GM19452 (cell line): ENCODE measurements around the gene INPP4B.

Source experiments
- ATAC-seq: cut with Tn5 transposase; IDR thresholded peaks from one replicate; pipeline ENCODE4 v1.9.1; 2021; ENCODE audit not compliant: unreplicated experiment

The INPP4B gene

DNA sequence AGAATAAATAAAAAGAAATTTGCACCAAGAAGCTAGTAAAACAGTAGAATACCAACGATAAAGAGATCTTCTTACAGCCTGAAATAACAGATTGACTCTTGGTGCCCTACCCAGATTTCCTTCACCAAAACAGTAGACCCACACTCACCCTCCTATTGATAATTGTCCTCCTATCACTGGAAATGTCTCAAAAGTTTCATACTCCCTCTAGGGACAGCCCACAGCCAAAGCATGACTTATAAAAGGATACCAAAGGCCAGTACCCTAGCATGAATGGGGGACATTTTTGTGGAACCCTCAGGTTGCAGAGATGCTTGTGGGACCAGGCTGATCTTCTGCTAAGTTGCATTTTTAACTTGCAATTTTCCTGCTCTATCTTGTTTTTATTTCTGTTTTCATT lies 104.1 kb downstream of the INPP4B start:
- no peak for ATAC-seq

DNA sequence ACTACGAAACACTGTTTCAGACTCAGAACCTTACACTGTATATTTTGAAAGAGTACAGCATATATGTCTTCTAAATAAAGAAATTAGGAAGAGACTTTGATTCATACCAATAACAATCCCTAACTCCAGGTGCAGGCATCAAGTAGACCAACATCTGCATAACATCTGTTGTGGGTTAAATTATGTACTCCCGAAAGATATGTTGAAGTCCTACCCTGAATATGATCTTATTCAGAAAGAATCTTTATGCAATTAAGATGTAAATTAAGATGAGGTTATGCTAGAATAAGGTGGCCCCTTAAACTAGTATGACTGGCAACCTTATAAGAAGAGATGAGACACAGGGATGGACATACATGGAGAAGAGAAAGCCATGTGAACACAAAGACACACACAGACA lies 117.9 kb downstream of the INPP4B start:
- no peak for ATAC-seq

DNA sequence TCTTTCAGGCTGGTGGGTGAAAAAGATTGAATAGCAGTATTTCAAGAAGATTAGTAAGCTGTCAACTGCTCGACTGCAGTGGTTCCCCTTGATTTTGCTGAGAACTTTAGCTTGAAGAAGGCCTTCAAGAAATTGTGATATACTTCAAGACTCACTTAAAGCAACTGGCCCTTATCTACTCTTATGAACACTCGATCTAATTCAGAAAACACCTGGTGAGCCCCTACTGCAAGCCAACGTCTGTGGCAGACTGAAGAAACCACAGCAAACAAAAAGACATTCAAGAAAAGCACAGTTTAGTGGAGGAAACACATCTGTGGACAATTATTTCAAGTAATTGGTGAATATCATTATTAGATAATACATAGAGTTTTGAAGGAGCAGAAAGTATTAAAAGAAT lies 119.0 kb downstream of the INPP4B start:
- no peak for ATAC-seq

DNA sequence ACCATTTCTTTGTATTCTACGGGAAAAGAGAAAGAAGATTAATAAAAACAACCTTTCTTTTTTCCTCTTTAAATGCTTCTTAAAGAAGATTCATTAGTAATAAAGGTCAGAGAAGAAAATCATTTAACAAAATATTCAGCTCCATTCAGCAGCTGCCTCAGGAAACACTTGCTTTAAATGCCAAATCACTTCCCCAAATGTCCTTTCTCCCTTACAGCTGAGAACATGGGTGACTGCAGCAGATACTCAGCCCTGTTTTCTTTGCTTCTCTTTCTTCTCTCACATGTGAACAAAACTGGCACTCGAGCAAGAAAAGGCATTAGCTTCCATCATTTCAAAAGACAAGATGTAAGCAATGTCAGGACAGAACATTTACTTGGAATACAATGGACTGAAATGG lies 120.2 kb downstream of the INPP4B start:
- ATAC-seq = no peak

DNA sequence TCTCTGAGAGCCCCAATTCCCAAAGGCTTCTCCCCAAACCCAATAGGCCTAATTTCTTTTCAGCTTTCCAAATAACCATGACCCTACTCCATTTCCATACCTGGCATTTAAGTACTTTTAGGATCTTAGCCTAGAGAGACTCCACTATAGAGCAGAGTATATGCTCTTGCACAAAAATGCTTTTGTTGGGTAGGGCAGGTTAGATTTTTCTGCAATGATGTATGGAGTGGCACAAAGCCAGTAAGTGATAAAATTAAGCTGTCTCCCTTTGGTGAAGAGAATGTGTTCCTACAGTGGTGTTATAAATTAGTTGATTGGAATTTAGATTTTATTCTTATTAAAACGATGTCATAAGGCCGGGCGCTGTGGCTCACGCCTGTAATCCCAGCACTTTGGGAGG lies 124.9 kb downstream of the INPP4B start:
- ATAC-seq = no peak

DNA sequence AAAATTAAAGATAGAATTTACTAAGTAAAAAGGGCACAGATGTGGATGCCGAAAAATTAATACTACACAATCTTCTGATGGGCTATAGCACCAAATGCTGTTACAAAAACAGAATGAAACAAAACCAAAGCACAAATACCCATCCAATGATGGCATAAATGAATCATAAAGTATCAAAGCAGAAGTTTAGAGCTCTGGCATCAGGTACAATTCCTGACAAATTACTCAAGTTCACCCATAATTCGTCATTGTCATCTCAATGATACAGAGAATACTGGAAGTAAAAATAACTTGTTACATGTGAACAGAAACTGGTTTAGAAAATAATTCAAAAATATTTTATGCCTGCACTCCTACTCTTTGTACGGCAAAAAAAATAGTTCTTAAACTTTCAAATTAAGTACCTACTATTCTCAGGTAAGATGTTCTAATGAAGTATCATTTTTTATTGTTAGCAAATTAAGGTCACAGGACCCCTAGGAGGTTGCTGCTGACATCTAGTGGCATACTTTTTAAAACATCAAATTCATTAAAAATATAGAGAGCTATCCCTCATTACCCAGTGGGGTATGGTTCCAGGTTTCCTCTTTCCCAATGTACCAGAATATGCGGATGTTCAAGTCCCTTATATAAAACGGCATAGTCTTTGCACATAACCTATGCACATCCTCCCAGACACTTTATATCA lies 126.1 kb downstream of the INPP4B start:
- ATAC-seq = no peak

DNA sequence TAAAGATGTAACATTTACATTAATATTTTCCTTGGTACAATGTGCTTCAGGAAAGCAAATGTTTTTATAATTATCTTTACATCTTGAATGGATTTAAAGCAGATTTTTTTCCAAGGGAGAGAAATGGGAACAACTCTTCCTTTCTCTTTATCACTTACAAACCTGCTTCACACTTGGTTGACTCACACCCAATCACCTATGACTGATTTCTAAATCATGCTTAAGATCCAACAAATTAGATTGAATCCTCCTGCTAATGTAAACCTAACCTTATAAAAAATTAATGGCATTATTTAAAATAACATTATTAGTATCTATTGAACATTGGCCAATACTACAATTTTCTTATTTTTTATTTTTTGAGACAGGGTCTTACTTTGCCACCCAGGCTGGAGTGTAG lies 127.1 kb downstream of the INPP4B start:
- no peak for ATAC-seq

DNA sequence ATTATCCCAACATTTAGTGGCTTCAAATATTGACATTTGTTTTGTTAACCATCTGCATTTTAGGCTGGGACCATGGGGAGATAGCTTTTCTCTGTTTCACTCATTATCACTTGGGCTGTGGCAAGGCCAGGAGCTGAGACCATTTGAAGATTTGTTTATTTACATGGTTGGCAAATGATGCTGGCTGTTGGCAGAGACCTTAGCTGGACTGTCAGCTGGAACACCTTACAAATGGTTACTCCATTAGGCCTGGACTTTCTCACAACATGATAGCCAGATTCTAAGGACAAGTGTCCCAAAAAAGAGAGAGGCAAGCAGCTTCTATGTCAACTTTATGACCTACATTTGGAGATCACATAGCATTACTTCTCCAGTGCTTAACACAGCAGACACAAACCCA lies 130.4 kb downstream of the INPP4B start:
- no peak for ATAC-seq

DNA sequence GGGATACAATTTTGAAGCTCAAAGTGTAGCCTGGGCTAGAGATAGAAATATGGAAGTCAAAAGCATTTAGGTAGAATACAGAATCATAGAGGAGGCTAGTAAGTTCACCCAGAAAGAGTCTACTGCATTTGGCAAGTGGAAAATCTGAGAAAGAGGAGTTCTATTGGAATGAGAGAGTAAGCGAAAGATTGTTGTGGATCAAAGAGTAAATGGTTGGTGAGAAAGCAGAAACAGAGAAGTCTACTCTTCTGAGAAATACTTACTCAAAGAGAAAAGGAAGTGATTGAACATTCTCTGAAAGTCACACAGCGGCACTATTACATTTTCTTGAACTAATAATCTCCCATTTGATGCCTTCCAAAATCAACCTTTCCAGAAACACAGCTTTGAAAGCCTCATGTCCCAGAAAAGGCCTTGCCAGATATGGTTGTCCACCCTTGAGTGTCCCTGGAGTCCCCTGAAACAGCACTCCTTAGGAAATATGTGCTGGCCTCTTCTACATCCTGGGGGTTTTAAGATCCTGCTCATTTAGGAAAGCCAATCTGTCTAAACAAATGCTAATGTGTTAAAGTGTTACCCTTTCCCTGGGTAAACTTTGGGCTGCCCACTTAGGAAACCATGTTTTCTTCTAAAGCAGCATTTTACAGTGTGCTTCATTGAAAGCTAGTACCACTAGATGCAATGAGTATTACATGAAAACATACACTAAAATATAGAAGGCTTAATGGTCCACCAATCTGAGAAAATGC lies 132.6 kb downstream of the INPP4B start:
- ATAC-seq = no peak

DNA sequence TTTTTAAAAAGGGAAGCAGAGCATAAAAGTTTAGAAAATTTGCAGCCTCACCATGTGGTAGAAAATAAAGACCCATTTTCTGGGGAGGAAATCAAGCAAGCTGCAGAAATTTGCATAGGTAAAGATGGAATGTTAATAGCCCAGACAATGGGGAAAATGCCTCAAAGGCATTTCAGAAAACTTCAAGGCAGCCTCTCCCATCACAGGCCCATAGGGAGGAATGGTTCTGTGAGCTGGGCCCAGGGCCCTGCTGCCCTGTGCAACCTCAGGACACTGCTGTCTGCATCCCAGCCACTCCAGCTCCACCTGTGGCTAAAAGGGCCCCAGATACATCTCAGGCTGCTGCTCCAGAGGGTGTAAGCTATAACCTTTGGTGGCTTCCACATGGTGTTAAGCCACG lies 137.9 kb downstream of the INPP4B start:
- no peak for ATAC-seq

DNA sequence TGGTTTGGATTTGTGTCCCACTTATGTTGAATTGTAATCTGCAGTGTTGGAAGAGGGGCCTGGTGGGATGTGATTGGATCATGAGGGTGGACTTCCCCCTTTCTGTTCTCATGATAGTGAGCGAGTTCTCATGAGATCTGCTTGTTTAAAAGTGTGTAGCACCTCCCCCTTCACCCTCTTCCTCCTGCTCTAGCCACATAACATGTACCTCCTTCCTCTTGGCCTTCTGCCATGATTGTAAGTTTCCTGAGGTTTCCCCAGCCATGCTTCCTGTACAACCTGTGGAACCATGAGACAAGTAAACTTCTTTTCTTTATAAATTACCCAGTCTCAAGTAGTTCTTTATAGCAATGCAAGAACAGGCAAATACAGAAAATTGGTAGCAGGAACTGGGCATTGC lies 138.7 kb downstream of the INPP4B start:
- ATAC-seq = no peak

DNA sequence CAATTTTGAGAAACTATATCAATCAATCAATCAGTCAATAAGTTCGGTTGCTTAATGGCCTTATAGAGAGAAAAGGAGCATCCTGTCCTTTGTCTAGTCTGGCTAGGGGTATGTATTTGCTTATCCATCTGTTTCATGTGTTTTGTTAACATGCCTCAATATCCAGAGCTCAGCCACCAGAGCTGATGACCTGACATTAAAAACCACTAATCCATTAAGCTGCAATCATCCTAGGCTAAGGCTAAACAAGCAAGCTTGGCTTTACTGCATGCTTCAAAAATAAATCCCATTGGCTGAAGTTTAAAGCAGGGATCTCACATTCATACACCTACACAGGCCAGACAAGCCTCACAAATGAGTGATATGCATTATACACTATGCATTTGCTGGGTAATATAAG lies 139.7 kb downstream of the INPP4B start:
- no peak for ATAC-seq

DNA sequence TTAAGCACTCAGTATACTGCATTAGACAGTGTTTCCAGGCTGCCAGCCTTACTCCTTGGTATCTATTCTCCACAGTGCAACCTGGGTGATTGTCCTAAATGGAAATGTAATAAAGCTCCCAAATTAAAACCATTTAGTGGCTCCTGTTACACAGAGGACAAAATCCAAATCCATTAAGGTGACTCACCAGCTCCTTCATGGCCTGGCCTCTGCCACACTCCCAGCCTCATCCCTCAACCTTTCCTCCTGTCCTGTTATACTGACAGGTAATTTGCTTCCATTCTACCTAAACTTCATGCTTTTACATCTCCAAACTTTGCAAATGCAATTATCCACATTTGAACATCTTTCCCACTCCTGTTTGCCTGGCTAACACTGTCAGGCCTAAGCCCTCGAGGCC lies 140.3 kb downstream of the INPP4B start:
- no peak for ATAC-seq

DNA sequence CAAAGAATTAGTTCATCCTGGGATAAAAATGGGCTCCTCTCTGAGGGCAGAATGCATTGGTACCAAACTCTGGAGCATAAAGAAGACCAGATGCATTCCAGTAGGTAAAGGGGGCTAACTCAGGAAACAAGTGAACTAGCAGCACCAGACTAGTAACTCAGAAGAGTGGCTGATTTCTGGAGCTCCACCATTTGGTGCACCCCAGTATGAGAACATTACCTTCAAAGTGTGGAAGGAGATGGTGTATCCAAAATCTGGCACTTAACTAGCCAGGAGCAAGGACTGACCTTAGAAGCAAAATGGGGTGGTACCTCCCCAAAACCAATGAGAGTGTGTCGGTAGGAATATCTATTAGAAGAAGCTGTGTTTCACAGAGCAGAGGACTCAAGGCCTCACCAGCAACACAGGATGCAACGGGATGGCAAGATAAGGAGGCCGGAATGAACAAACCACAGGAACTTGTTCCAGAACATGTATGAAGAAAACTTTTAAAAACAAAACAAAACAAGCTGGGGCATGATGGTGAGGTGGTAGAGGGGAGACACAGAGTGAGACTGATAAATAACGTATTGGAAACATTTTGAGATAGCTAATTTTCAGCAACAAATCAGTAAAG lies 142.3 kb downstream of the INPP4B start:
- ATAC-seq = no peak

DNA sequence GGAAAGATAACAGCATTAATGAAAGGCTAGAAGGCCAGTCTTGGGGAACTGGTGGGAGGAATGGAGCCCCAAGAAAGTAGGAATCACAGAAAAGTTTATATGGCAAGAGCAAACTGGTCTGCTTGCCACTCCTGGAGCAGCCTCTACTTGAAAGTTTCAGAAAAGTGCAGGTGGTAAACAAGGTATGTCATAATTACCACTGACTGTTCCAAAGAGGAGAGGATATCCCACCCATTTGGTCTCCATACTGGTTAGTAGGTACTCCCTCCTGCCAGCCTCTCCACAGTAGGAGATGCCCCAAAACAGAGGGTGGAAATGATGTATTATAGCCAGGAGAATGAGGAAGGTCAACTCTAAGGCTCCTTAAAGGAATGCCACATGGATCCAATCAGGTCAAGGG lies 145.1 kb downstream of the INPP4B start:
- no peak for ATAC-seq

DNA sequence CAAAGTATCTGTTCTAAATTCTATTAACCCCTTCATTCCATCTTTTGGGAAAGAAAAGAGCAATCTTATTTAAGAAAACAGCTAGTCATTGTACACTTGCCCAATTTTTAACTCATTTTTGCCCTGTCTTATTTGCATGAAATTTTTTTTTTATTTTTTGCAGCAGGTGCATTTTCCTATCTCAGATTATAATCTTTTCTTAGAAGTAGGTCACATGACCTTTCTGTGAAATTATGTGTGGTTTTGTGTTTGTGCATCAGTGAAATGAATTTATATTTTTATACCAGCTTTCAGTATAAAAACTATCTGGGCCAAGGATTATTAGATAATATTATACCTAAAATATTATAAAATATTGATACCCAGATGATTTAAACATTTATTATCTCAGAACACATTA lies 145.6 kb downstream of the INPP4B start:
- no peak for ATAC-seq

DNA sequence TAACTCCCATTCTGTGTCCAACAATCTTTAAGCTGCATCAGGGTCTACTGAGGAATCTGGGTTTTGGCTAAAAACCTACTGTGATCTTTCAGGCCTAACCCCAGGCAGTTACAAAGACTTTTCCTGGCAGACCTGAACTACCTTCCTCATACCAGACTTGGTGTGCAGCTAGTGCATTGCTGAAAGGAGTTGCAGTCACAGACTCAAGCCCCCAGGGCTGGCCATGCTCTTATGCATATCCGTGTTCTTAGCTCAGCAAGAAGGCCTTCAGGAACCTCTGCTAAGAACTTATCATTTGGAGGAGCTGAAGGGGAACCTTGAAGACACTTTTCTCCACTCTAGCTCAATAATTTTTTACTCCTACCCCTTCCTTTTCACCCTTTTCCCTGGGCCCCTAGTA lies 147.5 kb downstream of the INPP4B start:
- no peak for ATAC-seq

DNA sequence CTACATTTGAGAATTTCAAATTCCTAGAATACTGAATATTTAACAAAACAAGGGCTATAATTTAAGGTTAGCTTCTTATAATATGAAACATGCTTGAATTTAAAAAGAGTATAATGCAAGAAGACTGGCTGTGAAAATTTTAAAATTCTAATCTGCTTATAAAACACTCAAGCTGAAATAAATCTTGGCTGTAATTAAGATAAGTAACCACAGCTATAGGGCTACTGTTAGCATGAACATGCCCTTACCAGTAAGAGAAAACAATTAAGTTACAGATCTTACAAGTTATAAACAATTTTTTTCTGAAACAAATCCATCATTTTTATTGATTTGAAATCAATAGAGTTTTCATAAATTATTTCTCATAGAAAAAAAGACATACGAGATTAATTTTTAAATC lies 148.2 kb downstream of the INPP4B start:
- no peak for ATAC-seq

DNA sequence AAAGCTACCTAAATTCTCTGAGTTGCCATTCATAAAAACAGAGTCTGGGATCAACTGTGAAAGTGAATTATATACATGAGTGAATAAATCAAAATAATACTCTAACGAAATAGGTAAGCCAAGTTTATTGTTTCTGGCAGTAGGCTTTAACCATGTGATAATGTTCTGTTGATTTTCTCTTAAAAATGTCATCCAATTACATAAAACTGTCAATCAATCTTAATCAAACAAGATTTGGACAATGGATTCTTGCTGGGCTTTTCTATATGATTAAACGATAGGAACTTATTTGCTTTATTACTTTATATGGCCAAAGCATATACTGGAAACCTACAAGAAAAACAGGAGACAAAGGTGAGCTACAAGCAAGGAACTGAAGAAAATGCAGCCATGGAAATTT lies 148.8 kb downstream of the INPP4B start:
- ATAC-seq = no peak

DNA sequence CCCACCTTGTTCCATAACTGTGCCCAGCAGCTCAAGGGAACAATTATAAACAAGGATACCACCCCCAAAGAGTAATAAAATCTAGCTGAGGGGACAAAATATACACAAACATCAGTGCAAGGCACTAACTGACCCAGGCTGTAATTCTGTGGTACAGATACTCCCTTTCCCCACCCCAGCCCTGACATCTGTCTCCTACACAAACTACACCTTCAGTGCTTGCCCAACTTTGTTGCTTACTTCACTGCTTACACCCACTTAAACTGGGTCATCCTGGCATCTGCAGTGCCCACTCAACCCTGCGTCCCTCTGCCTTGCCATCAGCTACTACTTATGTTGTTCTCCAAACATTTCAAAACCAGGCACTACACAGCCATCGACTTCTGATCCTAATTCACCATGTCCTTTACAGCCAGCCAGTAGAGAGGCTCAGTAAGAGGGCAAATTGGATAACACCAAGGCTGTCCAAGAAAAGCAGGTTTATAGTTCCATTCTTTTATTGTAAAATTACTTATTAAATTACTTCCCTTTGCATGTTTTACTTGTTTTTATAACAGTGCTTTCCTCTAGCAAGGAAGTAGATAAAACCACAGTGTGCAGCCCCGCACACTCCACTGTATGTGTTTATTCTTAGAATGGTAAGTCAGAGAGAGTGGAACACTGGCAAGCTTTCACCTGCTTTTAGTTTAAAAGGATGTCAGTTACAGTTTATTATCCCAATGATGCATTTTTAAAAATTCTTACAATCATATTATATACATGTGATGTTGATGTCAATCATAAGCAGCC lies 149.6 kb downstream of the INPP4B start:
- no peak for ATAC-seq

DNA sequence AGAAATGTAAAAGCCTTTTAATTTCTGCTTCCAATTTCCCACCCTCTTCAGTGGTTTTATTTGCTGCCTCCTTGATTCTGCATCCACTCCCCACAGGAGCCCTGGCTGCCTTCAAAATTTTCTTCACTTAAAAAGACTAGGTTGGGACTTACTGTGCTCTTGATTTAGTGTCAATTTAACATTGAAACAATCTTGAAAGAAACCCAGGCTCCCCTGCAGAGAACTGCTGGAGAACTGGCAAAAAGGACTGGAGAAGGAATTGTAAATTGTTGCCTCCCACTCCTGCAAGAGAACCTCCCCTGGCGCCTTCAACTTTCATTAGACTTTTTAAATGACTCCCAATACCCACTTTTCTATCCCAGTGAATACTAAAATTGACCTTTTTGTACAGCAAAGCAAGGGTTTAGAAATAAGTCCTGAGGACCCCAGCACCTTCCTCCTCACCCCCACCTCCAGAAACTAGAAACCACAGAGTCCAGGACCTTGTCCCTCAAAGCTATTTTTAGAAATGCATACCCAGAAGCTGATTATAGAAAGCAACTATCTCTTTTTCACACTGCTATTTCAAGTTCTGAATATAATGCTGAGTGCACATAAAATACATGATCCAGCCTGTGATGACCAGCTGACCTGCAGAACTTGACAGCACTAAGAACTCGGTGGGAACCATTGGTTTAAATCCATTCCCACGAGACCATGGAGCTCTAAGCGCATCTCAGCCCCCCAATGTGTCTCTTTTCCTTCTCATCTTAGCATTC lies 155.5 kb downstream of the INPP4B start:
- ATAC-seq = no peak
